GM18502 (cell line): ENCODE data around the gene FEN1.

Experiments
- ATAC-seq: cut with Tn5 transposase; IDR thresholded peaks from one replicate; pipeline ENCODE4 v1.9.1; 2021; ENCODE audit warnings: mild to moderate bottlenecking; ENCODE audit not compliant: unreplicated experiment, poor library complexity

Gene FEN1

DNA sequence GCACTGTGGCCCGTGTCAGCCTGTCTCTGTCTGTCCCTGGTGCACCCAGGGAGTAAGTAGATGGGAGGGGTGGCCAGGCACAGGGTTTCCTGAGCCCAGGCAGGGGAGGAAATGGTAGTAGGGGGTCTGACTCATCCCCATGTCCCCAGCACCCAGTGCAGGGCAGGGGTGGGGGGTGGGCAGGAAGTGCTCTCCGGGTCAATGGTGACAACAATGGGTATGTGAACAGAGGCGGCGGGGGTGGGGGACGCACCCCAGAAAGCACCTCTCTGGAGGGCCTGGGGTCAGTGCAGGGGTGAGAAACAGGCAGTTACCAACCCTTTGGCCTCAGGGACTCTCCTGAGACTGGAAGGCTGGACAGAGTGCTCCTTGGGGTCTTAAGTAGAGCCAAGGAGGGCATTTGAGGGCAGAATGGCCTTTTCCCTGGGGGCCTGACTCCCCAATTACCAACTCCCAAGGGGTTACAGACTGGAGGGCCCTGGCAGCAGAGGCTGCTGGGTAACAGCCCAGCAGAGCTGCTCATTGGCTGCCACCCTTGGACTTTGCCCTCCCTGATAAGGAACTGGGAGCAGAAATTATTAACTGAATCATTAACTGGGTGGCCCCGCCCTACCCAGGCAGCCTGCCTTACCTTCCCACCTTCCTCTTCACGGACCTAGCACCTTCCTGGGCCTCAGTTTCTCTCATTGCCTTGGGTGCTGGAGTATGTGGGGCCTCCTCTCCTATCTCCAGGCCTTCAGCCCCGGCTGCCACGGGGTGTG is 36.1 kb upstream of the FEN1 start:
- ATAC-seq, result no peak

DNA sequence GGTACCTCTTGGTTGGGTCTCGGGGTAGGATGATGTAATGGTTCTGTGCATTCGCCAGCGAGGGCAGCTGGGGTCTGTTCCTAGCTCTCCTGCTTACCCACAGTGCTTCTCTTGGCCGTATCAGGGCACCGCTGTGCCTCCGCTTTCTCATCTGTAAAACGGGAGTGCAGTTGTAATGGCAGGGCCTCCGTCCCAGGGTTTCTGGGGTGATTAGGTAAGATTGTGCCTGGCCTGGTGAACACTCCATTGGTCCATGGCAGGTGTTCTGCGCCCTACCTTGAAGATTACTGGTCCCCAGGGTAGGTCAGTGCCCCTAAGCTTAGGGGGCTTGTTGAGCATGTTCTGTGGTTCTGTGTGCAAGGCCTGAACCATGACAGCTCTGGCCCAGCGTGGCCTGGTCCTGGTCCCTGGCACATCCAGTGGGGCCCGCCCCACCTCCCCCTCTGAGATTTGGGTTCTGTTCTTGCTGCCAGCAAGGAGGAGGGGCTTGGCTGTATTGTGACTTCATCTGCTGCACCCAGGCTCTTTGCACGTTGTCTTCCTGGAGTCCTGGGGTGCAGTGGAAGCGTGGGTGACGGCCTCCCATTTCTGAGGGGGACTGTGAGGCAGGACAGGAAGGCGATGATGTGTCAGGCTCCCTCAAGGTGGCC is 35.4 kb upstream of the FEN1 start:
- no peak for ATAC-seq

DNA sequence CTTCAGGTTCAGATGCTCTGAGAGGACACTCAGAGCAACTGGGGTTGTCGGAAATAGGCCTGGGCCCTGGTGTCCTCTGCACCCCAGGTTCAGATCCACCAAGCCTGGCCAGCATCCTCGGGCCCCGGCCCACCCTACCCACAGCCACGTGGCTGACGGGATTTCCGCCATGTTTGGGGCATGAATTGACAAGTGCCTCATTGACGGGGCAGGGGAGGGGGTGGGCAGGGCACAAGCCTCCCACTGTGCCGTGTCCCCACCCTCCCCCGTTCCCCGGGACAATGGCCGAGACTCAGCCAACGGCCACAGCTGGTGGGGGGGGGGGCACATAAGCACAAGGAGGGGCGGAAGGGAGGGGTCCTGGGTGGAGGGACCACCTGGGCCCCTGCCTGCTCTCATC is 31.8 kb upstream of the FEN1 start:
- no peak for ATAC-seq

DNA sequence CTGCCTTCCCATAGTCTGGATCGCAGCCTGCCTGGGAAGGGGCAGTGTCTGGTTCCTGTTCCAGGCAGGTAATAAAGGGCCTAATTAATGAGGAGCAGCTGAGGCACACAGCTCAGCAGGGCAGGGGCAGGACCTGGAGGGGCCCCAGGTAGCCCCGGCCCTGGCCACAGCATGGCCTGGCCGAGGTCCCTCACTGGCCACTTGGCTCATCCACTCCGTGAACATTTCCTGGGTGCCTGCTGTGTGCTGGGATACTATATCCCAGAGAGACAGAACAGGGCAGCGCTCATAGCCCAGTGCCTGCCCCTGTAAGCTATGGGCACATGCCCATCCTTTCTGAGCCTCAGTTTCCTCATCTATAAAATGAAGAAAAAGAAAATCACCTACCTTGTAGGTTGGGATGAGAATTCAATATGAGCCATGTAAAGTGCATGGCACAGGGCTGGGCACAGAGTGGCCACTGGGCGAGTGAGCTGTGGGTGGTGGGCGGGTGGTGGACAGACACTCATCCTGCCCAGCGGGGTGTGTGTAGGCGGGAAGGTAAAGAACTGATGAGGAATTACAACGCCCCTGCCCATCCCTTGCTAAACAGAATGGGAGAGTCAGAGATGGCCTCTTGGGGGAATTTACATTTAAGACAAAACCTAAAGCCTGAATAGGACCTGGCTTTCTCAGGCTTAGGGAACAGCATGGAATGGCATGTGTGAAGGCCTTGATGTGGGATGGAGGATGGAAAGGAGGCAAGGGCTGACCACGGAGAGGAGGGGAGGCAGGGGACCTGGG is 31.1 kb upstream of the FEN1 start:
- no peak for ATAC-seq

DNA sequence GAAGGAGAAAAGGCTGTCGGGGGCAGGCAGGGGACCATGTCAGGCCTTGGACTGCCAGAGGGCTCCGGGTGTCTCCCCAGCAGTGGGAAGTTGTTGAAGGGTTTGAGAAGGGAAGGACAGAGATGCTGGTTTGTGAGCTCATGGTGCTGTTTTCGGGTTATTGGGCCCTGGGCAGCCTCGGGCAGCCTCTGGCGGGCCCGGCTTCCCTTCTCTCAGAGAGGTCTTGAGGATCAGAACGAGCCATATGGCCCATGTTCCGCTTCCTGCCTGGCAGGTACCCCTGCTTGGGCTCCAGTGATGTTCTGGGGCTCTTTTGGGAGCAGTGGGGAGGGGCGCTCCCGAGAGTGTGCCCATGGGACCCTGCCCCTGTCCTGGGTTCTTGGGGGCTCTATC is 30.5 kb upstream of the FEN1 start:
- ATAC-seq, result no peak

DNA sequence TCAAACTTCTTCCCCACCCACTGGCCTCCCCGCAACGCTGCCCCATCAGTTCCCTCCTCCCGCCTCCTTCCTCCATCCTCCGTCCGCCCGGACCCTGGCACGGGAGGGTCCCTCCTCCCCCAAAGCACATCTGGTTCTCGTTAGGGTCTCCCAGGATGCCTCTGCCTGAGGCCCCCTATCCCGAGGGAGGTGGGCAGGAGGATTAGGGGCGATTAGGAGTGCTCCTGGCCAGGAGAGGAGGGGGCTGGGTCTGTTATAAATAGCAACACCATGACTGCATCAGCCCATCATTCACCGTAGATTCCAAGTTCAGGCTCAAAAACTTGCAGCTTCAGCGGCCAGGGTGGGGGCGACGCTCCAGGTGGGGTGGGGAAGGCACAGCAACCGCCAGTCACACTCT is 29.9 kb upstream of the FEN1 start:
- ATAC-seq, result no peak

DNA sequence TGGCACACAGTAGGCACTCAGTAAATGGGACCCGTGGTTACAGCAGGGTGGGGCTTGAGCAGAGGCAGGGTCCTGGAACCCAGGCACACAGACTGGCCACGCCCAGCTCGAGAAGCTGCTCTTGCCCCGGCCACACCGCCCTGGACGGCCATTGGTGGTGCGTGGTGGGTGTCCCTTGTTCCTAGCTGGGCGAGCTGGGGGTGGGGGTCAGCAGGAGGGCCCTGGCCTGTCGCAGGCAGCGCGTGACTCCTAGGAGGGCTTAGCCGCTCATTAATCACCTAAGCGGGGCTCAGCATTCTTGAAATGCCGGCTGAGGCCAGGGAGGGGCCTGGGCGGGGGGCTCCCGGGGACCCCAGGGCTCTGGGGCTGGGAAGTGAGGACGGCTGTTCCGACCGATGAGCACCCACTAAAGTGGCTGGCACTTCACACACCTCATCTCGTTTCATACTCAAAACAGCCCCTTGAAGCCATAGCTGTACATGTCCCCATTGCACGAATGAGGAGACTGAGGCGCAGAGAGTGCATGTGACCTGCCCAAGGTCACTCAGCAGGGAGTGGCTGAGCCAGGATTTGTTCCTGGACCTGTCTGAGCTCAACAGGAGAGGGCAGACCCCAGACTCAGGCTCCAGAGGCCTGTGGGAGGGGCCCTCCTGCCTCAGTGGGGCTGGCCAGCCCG is 28.6 kb upstream of the FEN1 start:
- ATAC-seq, result no peak

DNA sequence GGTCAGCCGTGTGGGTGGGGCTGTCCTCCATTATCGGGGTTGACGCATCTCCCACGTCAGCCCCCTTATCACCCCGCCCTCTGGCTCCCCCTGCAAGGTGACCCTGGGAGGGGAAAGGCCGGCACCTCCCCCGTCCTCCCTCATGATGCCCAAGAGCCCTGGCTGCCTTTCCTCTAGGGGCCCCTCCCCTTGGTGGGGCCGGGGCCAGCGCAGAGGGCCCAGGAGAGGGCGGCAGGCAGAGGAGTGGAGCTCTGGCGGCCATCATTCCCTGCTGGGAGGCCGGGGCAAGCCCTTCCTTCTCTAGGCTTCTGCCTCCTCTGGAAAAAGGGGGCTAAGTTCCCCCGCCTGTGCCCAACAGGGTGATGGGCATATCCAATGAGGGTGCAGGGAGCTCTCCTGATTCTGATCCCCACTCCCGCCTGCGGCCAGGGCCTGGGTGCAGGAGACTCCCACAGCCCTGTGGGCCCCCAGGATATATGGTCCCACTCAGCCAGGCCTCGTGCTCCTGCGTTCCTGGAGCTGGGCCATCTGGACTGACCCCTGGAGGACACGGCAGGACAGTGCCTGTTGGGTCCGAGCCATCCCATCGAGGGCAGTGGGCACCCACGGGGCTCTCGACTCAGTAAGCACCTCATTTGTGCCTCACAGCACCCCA is 28.0 kb upstream of the FEN1 start:
- ATAC-seq, result no peak

DNA sequence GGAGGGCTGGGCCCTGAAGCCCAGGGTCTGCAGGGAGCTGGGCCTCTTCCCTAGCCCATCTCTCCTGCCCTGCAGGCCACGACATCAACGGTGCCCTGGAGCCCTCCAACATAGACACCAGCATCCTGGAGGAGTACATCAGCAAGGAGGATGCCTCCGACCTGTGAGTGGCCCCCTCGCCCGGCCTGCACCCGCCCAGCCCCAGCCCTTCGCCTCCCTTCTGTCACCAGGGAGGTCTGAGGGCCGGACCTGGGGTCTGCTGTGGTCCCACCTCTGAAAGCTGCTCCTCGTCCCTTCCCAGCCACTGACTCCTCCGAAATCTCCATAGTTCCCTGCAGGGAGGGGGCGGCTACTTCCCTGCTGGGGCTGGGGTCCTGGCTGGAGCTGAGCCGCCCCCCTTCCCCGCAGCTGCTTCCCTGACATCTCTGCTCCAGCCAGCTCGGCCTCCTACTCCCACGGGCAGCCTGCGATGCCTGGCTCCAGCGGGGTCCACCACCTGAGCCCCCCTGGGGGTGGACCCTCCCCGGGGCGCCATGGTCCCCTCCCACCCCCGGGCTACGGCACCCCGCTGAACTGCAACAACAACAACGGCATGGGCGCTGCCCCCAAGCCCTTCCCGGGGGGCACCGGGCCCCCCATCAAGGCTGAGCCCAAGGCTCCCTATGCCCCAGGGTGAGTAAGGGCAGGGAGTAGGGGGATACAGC is 27.0 kb upstream of the FEN1 start:
- no peak for ATAC-seq

DNA sequence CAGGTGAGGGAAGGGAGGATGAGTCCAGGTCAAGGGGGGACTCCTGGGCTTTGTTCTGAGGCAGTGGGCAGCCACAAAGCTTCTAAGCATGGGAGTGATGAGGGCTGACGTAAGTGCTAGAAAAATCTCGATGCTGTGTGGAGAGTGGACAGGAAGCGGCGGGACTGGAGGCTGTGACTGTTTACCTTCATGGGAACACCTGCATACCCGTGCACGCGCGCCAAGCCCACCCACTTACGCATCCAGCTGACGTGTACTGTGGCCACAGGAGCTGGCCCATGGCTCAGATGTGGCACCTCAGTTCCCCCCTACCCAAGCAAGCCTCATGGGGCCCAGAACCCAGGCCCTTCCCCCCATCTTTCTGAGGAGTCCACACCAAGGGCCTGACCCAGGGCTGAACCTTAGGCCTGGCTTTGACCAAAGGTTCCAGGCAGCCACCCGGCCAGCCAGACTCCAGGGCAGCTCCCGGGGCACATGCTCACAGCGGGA is 26.3 kb upstream of the FEN1 start:
- no peak for ATAC-seq

DNA sequence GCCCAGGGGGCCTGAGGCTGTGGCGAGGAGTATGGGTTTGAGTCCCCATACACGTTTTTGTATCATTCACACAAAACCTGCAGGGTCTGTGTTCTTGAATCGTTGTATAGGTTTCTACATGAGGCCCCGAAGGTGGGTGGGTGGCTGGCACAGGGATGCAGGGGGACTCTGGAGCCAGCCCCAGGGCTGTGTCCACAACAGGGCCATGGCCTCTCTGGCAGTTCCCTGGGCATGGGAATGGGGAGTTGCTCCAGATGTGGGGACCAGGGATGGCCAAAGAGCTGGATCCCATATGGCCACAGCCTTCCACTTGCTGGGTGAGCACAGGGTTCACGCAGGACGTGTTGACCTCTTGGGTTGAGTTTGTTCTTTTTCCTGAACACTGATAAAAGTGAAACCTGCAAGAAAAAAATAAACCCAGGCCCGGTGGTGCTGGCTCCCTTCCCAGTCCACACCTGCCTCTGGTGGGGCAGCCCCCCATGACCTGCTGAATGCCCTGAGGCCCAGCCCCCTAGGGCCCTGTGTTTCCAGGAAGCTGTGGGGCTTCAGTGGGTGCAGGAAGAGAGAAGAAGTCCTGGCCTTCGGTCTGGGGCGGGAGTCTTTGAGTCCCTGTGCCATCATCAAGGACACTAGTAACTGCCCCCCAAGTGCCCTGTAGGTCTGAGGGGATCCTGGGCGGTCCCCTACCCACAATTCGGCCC is 24.2 kb upstream of the FEN1 start:
- ATAC-seq, result no peak

DNA sequence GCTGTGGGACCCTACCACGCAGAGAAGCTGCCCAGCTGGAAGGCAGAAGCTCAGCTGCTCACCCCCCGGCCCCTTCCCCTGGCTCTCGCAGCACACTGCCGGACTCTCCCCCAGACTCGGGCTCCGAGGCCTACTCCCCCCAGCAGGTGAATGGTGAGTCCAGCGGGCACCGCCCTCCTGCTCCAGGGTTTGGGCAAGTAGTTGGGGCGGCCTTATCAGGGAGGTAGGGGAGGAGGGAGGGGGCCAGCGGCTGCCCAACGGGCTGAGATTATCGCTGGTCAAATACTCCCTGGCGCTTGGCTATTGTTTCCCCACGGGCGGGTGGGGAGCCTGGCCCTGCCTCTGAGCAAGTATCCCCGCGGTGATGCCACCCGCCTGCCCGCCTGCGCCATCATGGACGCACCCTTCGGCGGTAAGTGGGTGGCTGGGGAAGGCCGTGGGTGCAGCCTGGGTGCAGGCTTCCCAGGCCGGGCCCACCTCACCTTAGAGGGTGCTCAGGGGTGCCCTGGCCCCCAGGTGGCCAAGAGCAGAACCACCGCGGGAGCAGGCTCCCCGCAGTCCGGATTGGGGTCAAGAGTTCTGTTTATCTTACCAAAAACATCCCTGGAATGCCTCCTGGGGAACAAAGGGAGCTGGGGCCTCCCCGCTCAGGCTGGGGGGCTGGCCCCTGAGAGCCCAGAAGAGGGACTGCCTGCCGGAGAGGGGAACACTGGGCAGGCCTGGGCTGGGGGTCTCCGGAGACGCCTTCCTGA is 23.4 kb upstream of the FEN1 start:
- ATAC-seq, result no peak

DNA sequence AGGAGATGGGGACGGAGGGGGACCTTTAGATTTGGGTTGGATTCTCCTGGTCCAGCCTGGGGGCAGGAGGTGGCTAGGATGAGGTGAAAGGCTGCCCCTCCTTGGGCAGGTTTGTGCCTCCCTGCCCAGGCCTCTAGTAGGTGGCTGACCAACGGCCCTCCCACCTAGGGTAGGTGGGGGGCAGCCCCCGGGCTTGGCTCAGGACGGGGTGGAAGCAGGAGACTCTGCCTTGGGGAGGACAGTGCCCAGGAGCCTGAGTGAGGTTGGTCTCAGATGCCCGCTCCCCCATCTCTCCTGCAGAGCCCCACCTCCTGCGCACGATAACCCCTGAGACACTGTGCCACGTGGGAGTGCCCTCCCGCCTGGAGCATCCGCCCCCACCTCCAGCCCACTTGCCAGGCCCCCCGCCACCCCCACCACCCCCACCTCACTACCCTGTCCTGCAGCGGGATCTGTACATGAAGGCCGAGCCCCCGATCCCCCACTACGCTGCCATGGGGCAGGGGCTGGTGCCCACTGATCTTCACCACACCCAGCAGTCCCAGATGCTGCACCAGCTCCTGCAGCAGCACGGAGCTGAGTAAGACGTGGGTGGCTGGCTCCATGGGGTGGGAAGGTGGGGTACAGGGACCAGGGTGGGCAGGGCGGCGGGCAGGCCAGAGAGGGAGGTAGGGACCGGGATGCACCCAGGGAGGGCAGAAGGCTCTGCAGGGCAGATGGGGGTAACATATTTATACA is 22.6 kb upstream of the FEN1 start:
- ATAC-seq, result no peak

DNA sequence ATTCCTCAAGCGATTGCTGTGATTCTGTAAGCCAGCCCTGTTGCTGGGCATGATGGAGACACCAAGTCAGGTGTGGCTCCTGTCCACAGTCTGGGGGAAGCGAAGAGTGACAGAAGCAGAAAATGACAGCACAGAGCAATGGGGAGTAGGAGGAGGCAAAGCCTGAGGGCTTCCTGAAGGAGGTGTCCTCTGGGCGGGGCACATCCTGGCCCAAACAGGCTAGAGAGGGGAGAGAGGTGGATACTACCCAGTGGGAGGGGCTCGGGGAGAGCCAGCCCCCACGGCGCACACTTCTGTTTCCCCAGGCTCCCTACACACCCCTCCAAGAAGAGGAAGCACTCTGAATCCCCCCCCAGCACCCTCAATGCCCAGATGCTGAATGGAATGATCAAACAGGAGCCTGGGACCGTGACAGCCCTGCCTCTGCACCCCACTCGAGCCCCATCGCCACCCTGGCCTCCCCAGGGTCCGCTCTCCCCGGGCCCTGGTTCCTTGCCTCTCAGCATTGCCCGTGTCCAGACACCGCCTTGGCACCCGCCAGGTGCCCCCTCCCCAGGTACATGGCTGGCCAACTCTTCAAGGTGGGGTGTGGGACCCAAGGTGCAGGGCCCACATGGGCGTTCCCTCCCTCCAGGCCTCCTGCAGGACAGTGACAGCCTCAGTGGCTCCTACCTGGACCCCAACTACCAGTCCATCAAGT is 21.4 kb upstream of the FEN1 start:
- ATAC-seq, result no peak

DNA sequence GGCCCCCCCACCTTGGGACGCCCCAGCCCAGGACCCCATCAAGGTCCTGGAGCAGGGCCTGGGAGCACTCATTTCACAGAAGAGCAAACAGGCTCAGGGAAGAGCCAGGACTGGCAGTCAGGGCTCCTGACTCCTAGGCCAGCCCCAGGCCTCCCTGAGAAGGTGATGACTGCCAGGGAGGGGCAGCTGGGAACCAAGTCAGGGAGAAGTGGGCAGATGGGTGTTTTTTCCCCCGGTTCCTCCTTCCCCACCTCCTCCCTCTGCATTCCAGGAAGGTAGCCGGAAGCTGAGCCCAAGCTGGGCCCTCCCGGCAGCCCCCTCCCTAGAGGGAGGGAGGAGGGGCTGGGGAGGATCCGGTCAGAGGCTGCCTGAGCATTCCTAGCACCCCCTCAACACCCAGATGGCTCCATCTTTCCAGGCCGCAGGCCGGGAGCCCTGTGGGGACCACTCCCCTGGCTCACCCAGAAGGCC is 20.7 kb upstream of the FEN1 start:
- ATAC-seq, result no peak

DNA sequence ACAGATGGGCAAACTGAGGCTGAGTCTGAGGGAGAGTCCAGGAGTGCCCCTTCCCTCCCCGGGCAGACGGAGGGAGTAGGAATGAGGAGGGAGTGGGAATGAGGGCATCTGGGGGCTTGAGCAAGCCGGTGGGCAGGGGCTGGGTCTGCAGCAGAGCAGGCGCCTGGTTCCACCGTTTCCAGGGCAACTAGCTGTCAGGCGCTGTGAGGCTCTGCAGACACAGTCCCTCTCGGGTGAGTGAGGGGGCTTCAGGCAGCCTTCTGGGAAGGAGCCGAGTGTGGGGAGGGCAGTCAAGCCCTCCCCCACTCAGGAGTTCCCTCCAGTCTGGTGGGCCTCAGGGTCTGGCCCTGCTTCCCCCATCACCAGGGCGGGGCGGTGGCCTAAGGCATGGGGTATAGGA is 19.4 kb upstream of the FEN1 start:
- ATAC-seq, result no peak

DNA sequence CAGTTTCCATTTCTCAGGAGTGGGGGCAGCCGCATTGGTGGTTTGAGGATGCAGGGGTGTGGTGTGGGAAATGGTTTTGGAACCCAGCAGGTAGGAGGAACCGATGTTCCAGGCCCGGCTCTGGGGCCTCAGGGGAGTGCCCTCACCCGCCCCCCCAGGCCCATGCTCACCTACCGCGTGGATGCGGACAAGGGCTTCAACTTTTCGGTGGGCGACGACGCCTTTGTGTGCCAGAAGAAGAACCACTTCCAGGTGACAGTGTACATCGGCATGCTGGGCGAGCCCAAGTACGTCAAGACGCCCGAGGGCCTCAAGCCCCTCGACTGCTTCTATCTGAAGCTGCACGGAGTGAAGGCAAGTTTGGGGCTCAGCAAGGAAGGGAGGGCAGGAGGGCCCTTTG is 18.9 kb upstream of the FEN1 start:
- no peak for ATAC-seq
